HCT116 (cell line): Measurements from ENCODE around the gene TAF9B. TPM values are rescaled to one million over a fixed set of nuclear protein-coding genes. Genes with fewer than 3 reads are reported as not detected.

ENCODE experiments used
- ATAC-seq: fragments of 200-7000 bp; cut with Tn5 transposase; 2 replicates; pipeline ENCODE4 v1.9.1; 2020; ENCODE audit warnings: mild to moderate bottlenecking, moderate library complexity
- BruUV-seq: library from RNA; stranded (reverse); fragments of 400-500 nt; replicated peaks from 2 replicates; lab custom pipeline; 2021; lab: Mats Ljungman, UMichigan
- CTCF ChIA-PET: fragments of 300-600 bp; sonication (Branson Sonifier 250); formaldehyde crosslinking; loops from one replicate; lab custom pipeline; 2021; ENCODE audit warnings: antibody characterized with exemption; lab: Charles Lee
- POLR2A ChIA-PET: fragments of 300-600, 350-600 bp; sonication (Branson Sonifier 250); formaldehyde crosslinking; loops from one replicate; lab custom pipeline; 2021; ENCODE audit warnings: antibody characterized with exemption; lab: Charles Lee
- RAD21 ChIA-PET, 2 experiments: fragments of 300-600 bp; sonication (Branson Sonifier 250); formaldehyde crosslinking; loops; one replicate each; lab custom pipeline; 2023; ENCODE audit warnings: low total read pairs in 2 of 2; ENCODE audit not compliant: uncharacterized antibody in 2 of 2, unreplicated experiment in 2 of 2, low non-redundant PET in 1 of 2; lab: Charles Lee
- DNase-seq: peaks from one replicate; pipeline ENCODE4 v3.0.0-alpha.2; 2010; ENCODE audit warnings: low read depth, low spot score
- H2AFZ ChIP-seq: fragments of 200-600 bp; shearing (Covaris generic), sonication (generic); 2 replicates; pipeline ENCODE4 v1.6.1; 2017; ENCODE audit warnings: low read depth, mixed run types, mixed read lengths, antibody characterized with exemption, low read length; ENCODE audit not compliant: poor library complexity, severe bottlenecking
- H3K27ac ChIP-seq: 2 replicates; pipeline ENCODE4 v1.5.1; 2012; ENCODE audit warnings: low read depth, low read length
- H3K27me3 ChIP-seq: fragments of 200-600 bp; sonication (generic); 2 replicates; pipeline ENCODE4 v1.6.1; 2016; ENCODE audit warnings: mixed run types, low read length, mixed read lengths; ENCODE audit not compliant: insufficient read depth
- H3K36me3 ChIP-seq, 2 experiments: fragments of 200-500 bp in 1 of 2; fragments of 200-600 bp in 1 of 2; sonication (Bioruptor generic) in 1 of 2; sonication (generic) in 1 of 2; 2 replicates each; pipeline versions ENCODE4 v1.5.1 to v1.6.1; 2014 to 2016; ENCODE audit warnings: low read length in 2 of 2, inconsistent platforms in 1 of 2, mixed read lengths in 1 of 2, mixed run types in 1 of 2; ENCODE audit not compliant: insufficient read depth in 2 of 2, control insufficient read depth in 1 of 2
- H3K4me1 ChIP-seq, 2 experiments: fragments of 200-600 bp in 1 of 2; sonication (generic) in 1 of 2; 2 replicates each; pipeline versions ENCODE4 v1.5.1 to v1.6.1; 2012 to 2017; ENCODE audit warnings: low read length in 2 of 2, inconsistent platforms in 1 of 2, mild to moderate bottlenecking in 1 of 2, mixed read lengths in 1 of 2, mixed run types in 1 of 2, moderate library complexity in 1 of 2; ENCODE audit not compliant: insufficient read depth in 2 of 2, control insufficient read depth in 1 of 2
- H3K4me2 ChIP-seq: fragments of 200-600 bp; sonication (generic); 2 replicates; pipeline ENCODE4 v1.6.1; 2017; ENCODE audit warnings: mixed run types, low read length, mixed read lengths
- H3K4me3 ChIP-seq, 2 experiments: fragments of 200-600 bp in 1 of 2; sonication (generic) in 1 of 2; replicated peaks in 1 of 2; 2 replicates each; pipeline ENCODE4 v1.5.1; 2011 to 2016; ENCODE audit warnings: low read length in 2 of 2, control low read depth in 1 of 2, low read depth in 1 of 2, mild to moderate bottlenecking in 1 of 2, mixed read lengths in 1 of 2, mixed run types in 1 of 2
- H3K79me2 ChIP-seq: fragments of 200-600 bp; sonication (generic); 2 replicates; pipeline ENCODE4 v1.6.1; 2017; ENCODE audit warnings: mild to moderate bottlenecking, mixed run types, low read length, moderate library complexity, mixed read lengths; ENCODE audit not compliant: insufficient read depth
- H3K9ac ChIP-seq: fragments of 200-600 bp; sonication (generic); 2 replicates; pipeline ENCODE4 v1.6.1; 2016; ENCODE audit warnings: low read length, mixed read lengths
- H3K9me2 ChIP-seq: fragments of 200-600 bp; sonication (generic), shearing (Covaris generic); 2 replicates; pipeline ENCODE4 v1.6.1; 2017; ENCODE audit warnings: mixed run types, mild to moderate bottlenecking, moderate library complexity; ENCODE audit not compliant: insufficient read depth
- H3K9me3 ChIP-seq, 2 experiments: fragments of 200-500 bp in 1 of 2; fragments of 200-600 bp in 1 of 2; sonication (Bioruptor generic) in 1 of 2; sonication (generic) in 1 of 2; 2 replicates each; pipeline ENCODE4 v1.6.1; 2014 to 2017; ENCODE audit warnings: low read length in 2 of 2, mixed read lengths in 2 of 2, inconsistent platforms in 1 of 2, low read depth in 1 of 2, mild to moderate bottlenecking in 1 of 2, mixed run types in 1 of 2, moderate library complexity in 1 of 2; ENCODE audit not compliant: control insufficient read depth in 1 of 2, insufficient read depth in 1 of 2
- H4K20me1 ChIP-seq: fragments of 200-600 bp; sonication (generic), shearing (Covaris generic); 2 replicates; pipeline ENCODE4 v1.6.1; 2017; ENCODE audit warnings: mixed run types, mild to moderate bottlenecking, moderate library complexity; ENCODE audit not compliant: insufficient read depth
- CBX3 ChIP-seq: IDR thresholded peaks from 2 replicates; pipeline ENCODE4 v1.6.1; 2012; ENCODE audit warnings: low read depth
- CEBPB ChIP-seq: IDR thresholded peaks from 2 replicates; pipeline ENCODE4 v1.6.1; 2012; ENCODE audit warnings: low read depth
- ELF1 ChIP-seq: IDR thresholded peaks from 2 replicates; pipeline ENCODE4 v1.6.1; 2012; ENCODE audit warnings: low read depth, borderline replicate concordance
- EZH2phosphoT487 ChIP-seq: fragments of 200-600 bp; IDR thresholded peaks from 2 replicates; pipeline ENCODE4 v1.6.1; 2018; ENCODE audit warnings: antibody characterized with exemption, borderline replicate concordance
- POLR2A ChIP-seq: IDR thresholded peaks from 2 replicates; pipeline ENCODE4 v1.7.0; 2011; ENCODE audit warnings: borderline replicate concordance; ENCODE audit not compliant: insufficient read depth, insufficient read length; ENCODE audit errors: extremely low read depth
- TCF7L2 ChIP-seq: IDR thresholded peaks from 2 replicates; pipeline ENCODE4 v1.7.0; 2011; ENCODE audit warnings: borderline replicate concordance, inconsistent platforms; ENCODE audit not compliant: insufficient read depth, insufficient read length; ENCODE audit errors: extremely low read depth
- YY1 ChIP-seq: IDR thresholded peaks from 2 replicates; pipeline ENCODE4 v1.6.1; 2011; ENCODE audit warnings: low read length, low read depth, moderate library complexity, mild to moderate bottlenecking; ENCODE audit not compliant: insufficient replicate concordance; ENCODE audit errors: extremely low read depth
- ZFX ChIP-seq: fragments of 450-650 bp; IDR thresholded peaks from 2 replicates; pipeline ENCODE4 v1.6.1; 2017
- intact Hi-C: fragments of 100-400 bp; cut with micrococcal nuclease; formaldehyde crosslinking; loops from 2 replicates; pipeline ENCODE4 v1.10.0; 2022
- total RNA-seq: library from RNA; stranded (reverse); gene quantifications from one replicate; pipeline ENCODE4 v1.2.1, GENCODE V29; 2021; ENCODE audit not compliant: unreplicated experiment
- TF ChIP-seq, protein P1 (sequence below): IDR thresholded peaks from 2 replicates; pipeline ENCODE4 v1.6.1; 2012
- TF ChIP-seq, protein P2 (sequence below), 3 experiments: fragments of 200-600 bp in 1 of 3; sonication (generic) in 1 of 3; IDR thresholded peaks in 2 of 3; conservative IDR thresholded peaks in 1 of 3; 2 replicates each; pipeline ENCODE4 v1.5.1; 2012 to 2017; ENCODE audit warnings: low read depth in 2 of 3, low read length in 2 of 3, antibody characterized with exemption in 1 of 3, borderline replicate concordance in 1 of 3, control low read depth in 1 of 3, mild to moderate bottlenecking in 1 of 3, mixed read lengths in 1 of 3, mixed run types in 1 of 3, moderate library complexity in 1 of 3; ENCODE audit not compliant: insufficient read depth in 1 of 3

Gene TAF9B
- total RNA-seq, 1 experiment from 2014 or later, result 16.2 TPM

DNA sequence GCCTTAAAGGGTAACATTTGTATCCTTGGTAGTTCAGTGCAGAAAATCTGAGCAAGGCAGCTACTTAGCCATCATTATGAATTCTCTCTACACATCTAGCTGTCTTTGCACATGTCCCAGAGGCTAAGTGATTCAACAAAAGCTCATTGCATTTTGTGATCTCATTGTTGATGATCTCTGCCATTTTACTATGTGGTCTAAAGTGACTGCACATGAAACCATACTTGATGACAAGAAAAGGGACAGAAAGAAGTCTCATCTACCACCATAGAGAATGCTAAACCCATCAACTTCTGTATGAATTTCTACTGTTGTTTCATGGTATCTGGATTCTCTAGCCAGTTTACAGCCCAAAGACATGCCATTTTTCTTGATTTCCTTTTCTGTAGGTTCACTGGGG lies 41.3 kb downstream of the TAF9B start:
- Histone ChIP-seq H3K4me2 (no peak overlapping the region), H3K27me3 (no peaks in the 10 kb centered on the region), H3K4me3 (no peak overlapping the region), H3K4me1 (peaks cover 0 to 4% of the 10 kb centered on the region in 2 experiments; a peak in 2 of 4 replicates), H4K20me1 (no peaks in the 10 kb centered on the region), H3K79me2 (no peaks in the 10 kb centered on the region), H3K27ac (no peak overlapping the region), H3K9me2 (no peaks in the 10 kb centered on the region), H2AFZ (no peak overlapping the region), H3K36me3 (no peaks in the 10 kb centered on the region), H3K9me3 (no peaks in the 10 kb centered on the region), H3K9ac (no peak overlapping the region)
- RAD21 ChIA-PET, result no interaction called here
- TF ChIP-seq POLR2A (no peak), ZFX (no peak), CBX3 (no peak), ELF1 (no peak), EZH2phosphoT487 (no peak), TCF7L2 (no peak), YY1 (no peak), CEBPB (no peak)
- TF ChIP-seq, protein P1, sequence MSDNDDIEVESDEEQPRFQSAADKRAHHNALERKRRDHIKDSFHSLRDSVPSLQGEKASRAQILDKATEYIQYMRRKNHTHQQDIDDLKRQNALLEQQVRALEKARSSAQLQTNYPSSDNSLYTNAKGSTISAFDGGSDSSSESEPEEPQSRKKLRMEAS, result no peak
- TF ChIP-seq, protein P2, sequence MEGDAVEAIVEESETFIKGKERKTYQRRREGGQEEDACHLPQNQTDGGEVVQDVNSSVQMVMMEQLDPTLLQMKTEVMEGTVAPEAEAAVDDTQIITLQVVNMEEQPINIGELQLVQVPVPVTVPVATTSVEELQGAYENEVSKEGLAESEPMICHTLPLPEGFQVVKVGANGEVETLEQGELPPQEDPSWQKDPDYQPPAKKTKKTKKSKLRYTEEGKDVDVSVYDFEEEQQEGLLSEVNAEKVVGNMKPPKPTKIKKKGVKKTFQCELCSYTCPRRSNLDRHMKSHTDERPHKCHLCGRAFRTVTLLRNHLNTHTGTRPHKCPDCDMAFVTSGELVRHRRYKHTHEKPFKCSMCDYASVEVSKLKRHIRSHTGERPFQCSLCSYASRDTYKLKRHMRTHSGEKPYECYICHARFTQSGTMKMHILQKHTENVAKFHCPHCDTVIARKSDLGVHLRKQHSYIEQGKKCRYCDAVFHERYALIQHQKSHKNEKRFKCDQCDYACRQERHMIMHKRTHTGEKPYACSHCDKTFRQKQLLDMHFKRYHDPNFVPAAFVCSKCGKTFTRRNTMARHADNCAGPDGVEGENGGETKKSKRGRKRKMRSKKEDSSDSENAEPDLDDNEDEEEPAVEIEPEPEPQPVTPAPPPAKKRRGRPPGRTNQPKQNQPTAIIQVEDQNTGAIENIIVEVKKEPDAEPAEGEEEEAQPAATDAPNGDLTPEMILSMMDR (IDR thresholded peaks at IDR 0.05 in 2 of 3, conservative IDR thresholded peaks at IDR 0.05 in 1 of 3; ENCODE audit: borderline replicate concordance in 1 of 3, insufficient read depth in 1 of 3, low read depth in 2 of 3, low read length in 2 of 3), result no peak
- no peak for ATAC-seq
- intact Hi-C loops, result no loop called here
- CTCF ChIA-PET, result no interaction called here
- BruUV-seq, result no TSS peak
- DNase-seq, result no peak
- POLR2A ChIA-PET, result no interaction called here
